Ecto neural progenitor cell (in vitro differentiated cells): ENCODE data around the gene CASZ1.

ENCODE experiments used
- DNase-seq: peaks from one replicate; pipeline ENCODE4 v3.0.0-alpha.2; 2018; ENCODE audit warnings: low spot score

CASZ1 gene, protein sequence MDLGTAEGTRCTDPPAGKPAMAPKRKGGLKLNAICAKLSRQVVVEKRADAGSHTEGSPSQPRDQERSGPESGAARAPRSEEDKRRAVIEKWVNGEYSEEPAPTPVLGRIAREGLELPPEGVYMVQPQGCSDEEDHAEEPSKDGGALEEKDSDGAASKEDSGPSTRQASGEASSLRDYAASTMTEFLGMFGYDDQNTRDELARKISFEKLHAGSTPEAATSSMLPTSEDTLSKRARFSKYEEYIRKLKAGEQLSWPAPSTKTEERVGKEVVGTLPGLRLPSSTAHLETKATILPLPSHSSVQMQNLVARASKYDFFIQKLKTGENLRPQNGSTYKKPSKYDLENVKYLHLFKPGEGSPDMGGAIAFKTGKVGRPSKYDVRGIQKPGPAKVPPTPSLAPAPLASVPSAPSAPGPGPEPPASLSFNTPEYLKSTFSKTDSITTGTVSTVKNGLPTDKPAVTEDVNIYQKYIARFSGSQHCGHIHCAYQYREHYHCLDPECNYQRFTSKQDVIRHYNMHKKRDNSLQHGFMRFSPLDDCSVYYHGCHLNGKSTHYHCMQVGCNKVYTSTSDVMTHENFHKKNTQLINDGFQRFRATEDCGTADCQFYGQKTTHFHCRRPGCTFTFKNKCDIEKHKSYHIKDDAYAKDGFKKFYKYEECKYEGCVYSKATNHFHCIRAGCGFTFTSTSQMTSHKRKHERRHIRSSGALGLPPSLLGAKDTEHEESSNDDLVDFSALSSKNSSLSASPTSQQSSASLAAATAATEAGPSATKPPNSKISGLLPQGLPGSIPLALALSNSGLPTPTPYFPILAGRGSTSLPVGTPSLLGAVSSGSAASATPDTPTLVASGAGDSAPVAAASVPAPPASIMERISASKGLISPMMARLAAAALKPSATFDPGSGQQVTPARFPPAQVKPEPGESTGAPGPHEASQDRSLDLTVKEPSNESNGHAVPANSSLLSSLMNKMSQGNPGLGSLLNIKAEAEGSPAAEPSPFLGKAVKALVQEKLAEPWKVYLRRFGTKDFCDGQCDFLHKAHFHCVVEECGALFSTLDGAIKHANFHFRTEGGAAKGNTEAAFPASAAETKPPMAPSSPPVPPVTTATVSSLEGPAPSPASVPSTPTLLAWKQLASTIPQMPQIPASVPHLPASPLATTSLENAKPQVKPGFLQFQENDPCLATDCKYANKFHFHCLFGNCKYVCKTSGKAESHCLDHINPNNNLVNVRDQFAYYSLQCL (N-terminal part only)

DNA sequence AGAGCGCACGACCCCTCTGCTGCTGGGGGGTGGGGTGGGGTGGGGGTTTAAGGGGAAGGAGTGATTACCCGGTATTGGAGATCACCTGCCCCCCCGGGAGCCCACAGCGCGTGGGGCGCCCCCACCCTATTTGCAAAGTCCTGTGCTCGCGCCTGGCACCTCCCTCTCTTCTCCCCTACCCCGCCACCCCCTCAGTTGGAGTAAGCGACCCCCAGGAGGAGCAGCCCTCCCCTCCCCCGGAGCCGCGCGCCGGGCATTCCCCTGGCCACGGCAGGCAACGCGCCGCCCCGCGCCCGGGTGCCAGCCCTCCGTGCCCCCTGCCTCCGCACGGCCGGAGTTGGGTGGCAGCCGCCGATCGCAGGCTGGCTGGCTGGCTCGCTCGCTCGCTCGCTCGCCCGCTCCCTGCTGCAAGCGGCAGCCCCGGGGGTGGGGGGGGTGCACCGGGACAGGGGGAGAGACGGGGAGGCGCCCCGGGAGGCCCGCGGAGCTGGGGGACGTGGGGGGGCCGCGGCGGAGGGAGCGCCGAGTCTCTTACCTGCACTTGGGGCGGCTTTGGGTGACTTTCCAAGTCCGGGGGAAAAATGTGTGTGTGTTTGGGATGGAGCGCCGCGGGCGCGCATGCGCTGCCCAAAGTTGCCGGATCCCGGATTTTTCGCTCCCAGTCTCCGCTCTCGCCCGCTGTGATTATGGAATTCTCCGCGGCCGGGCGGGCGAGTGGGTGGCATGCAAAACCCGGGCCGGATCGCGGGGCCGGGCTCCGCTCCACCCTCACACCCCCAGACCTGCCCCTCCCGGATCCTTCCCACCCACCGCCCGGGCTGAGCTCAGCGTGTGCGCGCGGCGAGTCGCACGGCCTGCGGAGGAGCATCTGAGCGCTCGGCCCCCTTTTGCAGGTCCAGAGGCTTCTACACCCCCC, at the start of gene CASZ1:
TSS of gene CASZ1 (minus strand) at position 618 of the 916 bp plus-strand sequence. CDS start 102,757 bp downstream, outside the sequence.
- peak; percentile 94 for DNase-seq

GRCh38 chr1:10843697-10844096, 47.3 kb upstream of the CASZ1 start:
- DNase-seq: no peak

GRCh38 chr1:10841118-10841517, 44.7 kb upstream of the CASZ1 start:
- no peak for DNase-seq

GRCh38 chr1:10839188-10839770, 42.8 kb upstream of the CASZ1 start:
- DNase-seq: no peak

DNA sequence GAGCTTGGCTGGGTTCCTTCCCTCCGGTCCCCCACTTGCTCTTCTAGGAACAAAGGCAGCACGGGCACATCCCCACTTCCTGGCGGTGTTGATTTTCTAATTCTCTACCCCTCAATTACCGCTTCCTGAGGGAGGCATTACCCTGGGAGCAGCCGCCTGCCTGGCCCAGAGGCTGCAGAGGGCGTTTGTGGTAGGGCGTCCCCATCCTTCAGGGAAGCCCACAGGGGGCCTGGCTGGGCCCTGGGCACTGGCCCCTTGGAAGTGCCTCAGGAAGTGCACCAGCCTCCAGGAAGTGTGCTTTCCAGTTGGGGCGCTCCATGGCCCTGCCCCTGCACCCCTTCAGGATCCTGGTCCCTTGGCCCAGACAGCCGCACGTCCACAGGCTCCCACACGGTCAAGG, 42.1 kb upstream of the CASZ1 start:
- no peak for DNase-seq

DNA sequence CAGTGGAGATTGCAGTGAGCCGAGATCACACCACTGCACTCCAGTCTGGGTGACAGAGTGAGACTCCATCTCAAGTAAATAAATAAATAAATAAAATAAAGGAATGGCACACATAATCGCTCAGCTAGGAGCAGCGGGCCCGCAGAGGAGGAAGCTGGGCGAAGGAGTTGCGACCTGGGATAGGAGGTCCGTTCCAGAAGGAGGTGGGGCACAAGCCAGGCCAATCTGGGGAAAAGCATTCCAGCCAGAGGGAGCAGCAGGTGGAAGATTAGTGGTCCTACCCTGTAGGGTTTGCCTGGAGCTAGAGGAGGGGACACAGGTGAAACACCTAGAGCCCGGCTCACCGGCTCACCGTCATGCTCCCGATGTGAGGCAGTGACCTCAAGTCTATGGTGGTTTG, 40.3 kb upstream of the CASZ1 start:
- DNase-seq: no peak

- DNase-seq: peak; percentile 95
Observed at GRCh38 chr1:10835822-10836421, 39.5 kb upstream of the CASZ1 start.

- no peak for DNase-seq
Observed at GRCh38 chr1:10835421-10835820, 39.0 kb upstream of the CASZ1 start.

GRCh38 chr1:10834770-10835412, 38.4 kb upstream of the CASZ1 start:
- no peak for DNase-seq

DNA sequence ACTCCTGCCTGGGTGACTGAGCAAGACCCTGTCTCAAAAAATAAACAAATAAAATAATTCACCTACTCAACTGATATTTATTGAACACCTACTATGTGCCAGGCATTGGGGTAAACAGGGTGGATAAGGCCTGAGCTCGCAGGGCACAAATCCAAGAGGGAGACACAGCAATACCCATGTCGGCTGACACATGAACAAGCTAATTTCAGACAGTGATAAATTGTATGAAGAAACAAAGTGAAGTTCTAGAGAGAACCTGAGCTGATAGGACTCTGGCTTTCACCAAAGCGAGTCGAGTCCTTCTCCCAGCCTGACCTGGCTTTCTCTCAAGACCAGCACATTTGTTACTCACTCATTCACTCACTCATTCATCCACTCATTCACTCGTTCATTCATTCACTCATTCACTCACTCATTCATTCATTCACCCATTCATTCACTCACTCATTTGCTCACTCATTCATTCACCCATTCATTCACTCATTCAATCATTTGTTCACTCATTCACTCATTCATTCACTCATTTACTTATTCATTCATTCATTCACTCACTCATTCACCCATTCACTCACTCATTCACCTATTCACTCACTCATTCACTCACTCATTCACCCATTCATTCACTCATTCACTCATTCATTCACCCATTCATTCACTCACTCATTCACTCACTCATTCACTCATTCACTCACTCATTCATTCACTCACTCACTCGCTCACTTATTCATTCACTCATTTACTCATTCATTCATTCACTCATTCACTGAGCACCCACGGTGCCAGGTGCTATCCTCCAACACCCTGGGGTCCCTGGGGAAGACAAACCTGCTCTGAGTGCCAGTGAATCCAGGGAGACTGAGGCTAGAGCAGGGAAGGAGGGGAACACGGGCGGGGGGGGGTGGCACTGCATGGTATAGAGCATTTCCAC, 37.4 kb upstream of the CASZ1 start:
- no peak for DNase-seq

GRCh38 chr1:10832703-10833102, 36.3 kb upstream of the CASZ1 start:
- DNase-seq: peak; percentile 44

DNA sequence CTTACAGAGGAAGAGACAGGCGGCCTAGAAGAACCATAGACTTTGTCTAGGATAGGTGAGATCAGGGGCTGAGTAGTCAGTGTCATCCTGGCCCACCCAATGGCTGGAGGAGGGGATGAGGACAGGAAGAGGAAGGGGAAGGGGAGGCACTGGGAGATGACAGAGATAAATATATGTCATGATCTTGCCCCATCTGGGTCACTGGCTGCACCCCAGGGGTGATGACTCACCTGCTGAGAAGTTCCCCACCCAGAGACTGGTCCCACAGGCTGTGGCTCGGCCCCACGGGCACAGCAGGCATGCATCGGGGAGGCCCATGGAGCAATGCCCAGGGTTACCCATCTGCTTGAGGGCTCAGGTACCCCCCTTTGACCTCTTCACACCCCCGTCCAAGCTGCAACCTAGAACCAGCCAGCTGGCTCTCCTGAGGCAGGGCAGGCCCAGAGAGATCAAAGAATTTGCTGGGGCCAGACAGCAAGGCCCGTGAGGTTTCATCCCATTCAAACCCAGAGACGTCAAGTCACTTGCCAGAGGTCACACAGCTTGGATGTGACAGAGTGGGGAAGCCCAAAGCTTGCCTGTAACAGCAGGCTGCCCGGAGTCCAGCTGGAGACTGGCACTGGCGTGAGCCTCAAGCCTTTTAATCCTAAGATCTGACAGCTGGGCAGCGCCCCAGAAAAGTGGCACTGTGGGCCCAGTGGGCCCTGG, 34.7 kb upstream of the CASZ1 start:
- peak; percentile 42 for DNase-seq

DNA sequence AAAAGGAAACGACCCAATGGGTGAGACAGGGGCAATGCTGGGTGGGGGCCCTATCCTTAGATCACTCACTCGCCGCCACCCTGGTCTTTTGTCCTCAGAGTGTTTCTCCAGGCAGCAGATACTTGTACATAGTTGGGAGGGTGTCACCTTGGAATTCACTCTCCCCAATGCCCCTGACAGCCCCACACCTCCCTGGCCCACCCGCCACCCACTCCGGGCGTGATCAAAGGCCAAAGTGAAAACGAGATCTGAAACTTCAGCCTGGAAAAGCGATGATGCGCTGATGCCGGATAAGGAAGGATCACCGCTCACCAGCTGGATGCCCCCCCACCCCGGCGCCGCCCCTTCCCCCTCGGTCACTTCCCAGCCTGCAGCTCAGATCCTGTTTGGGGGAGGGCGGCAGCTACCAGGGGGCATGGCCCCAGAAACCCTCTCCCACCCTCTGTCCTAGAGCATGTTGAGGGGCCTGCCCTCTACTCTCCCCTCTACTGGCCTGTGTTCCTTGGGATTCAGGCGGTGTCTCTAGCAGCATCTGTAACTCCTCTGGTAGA, 33.6 kb upstream of the CASZ1 start:
- peak; percentile 53 for DNase-seq

- DNase-seq: peak; percentile 40
Observed at GRCh38 chr1:10829067-10829818, 32.8 kb upstream of the CASZ1 start.

DNA sequence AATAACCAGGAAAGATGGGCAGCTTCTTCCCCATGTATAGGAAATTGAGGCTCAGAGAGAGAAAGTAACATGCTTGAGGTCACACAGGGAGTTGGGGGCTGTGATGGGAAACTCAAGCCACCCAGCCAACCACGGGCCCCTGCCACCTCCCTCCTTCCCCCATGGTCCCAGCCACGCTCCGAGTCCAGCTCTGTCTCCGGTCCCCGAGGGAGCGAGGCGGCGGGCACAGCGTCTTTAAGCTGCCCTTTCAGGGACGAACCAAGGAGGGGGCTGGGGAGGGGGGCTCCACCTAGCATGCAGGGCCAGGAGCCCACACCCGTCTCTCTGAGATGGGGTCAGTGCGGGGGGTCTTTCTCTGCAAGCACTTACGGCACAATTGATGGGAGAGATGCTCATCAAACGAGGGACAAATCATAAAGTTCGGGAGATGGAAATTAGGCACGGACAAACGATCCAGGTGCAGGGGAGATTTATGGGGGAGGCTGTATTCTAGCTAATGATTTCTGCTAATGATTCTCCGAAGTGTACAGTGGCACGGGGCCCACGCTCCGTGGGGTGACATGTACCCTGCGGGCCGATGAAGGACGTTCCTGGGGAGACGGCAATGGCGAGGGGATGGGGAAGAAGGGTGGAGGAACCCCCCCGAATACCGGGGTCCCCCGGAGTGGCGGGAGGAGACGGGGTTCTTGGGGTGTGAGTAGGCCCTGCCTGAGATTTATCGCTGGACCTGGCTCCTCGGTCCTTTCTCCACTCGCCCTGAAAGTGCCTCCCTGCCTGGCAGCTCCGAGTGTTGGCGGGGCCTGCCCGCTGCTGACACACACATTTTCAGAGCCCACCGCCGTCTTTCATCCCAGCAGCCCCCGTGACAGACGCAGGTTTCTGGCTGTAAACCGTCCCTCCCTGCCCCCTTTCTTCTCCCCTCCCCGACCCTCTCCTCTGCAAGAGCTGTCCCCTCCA, 31.2 kb upstream of the CASZ1 start:
- peak; percentile 42 for DNase-seq

- no peak for DNase-seq
Observed at GRCh38 chr1:10825592-10825991, 29.1 kb upstream of the CASZ1 start.
